ENCODE data around the gene USP31.

USP31 gene

GRCh38 chr16:23071196-23072083 lies 77.8 kb downstream of the USP31 start:
- H3K27ac ChIP-seq, result peak overlapping the region; percentile 91
- peak; percentile 77 for DNase-seq (ENCODE audit: low read depth, low spot score)

- DNase-seq (ENCODE audit: low read depth, low spot score), result no peak
- no peak overlapping the region for H3K27ac ChIP-seq
These were observed 79.4 kb downstream of the USP31 start for GRCh38 chr16:23069844-23070243.

- no peak overlapping the region for H3K27ac ChIP-seq
- no peak for DNase-seq (ENCODE audit: low read depth, low spot score)
These were observed 81.0 kb downstream of the USP31 start for GRCh38 chr16:23068079-23068736.

- no peak overlapping the region for H3K27ac ChIP-seq
- DNase-seq (ENCODE audit: low read depth, low spot score), result no peak
These were observed 82.6 kb downstream of the USP31 start for GRCh38 chr16:23066676-23067075.

DNA sequence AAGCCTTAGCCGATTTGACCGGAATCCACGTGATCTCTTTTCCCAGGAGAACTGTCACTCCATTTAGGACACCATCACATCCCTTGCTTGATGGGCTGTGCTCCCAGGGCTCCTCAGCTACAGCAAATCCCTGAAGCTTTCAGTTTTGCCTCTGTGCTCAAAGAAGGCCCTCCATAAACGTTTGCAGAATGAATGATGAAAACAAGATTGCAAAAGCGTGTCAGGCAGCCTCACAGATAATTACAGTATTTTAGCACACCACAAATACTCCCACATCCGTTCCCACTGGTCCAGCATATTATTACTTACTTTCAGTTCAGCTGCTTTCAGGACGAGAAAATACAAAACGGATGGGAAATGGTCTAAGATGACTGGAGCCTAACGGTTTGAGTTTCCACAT lies 84.6 kb downstream of the USP31 start:
- no peak overlapping the region for H3K27ac ChIP-seq
- no peak for DNase-seq (ENCODE audit: low read depth, low spot score)

GRCh38 chr16:23062524-23062923 lies 86.7 kb downstream of the USP31 start:
- no peak for DNase-seq (ENCODE audit: low read depth, low spot score)
- H3K27ac ChIP-seq, result no peak overlapping the region

DNA sequence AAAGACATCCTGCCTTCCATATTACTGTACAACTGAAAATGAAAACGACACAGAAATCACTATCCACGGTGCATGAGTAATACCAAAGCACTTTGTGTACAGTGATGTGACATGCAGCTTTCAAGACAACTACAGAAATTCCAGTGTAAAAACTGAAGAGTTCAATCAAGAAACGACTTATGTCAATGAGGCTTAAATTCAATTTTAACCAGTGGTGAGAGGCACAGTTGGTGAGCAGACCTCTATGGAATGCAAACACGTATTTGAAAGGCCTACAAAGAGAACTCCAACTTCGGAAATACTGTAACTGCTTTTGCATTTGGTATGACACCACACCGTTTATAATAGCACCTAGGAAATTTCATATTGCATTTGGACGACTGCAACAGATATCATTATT lies 87.6 kb downstream of the USP31 start:
- DNase-seq (ENCODE audit: low read depth, low spot score), result no peak
- no peak overlapping the region for H3K27ac ChIP-seq

- H3K27ac ChIP-seq, result no peak overlapping the region
- no peak for DNase-seq (ENCODE audit: low read depth, low spot score)
These were observed 88.6 kb downstream of the USP31 start for GRCh38 chr16:23060458-23061320.

DNA sequence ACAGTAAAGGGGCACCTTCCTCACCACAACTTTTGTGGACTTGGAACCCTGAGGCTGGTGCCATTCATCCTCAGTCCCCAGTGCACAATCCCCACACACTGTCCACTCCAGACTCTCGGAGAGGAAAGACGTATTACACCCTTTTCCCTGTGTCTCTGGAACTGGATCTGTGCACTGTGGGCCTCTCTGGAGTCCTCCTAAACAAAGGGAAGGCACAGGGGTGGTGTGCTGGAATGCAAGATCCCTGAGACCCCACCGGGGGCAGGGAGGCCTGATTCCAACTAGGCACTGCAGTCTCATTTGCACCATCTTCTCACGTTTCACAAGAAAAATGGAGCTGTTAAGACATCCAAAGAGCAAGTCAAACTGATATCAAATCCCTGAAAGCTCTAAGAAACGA lies 89.8 kb downstream of the USP31 start:
- H3K27ac ChIP-seq, result no peak overlapping the region
- no peak for DNase-seq (ENCODE audit: low read depth, low spot score)

- no peak overlapping the region for H3K27ac ChIP-seq
- no peak for DNase-seq (ENCODE audit: low read depth, low spot score)
These were observed 90.7 kb downstream of the USP31 start for GRCh38 chr16:23058576-23058975.

GRCh38 chr16:23057013-23057596 lies 92.1 kb downstream of the USP31 start:
- no peak overlapping the region for H3K27ac ChIP-seq
- no peak for DNase-seq (ENCODE audit: low read depth, low spot score)

DNA sequence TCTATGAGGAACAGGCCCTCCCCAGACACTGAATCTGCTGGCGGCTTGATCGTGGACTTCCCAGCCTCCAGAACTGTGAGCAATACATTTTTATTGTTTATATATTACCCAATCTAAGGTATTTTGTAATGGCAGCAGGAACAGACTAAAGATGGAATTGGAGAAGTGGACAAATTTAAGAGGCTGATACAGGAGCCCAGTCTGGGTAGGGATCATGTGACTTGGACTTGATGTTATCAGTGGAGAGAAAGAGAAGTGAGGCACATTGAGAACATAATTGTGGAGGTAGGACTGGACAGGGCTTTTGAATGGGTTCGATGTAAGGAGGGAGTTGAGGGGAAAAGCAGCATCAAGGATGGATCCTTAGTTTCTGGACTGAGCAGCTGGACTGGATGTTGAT lies 93.8 kb downstream of the USP31 start:
- H3K27ac ChIP-seq, result no peak overlapping the region
- DNase-seq (ENCODE audit: low read depth, low spot score), result no peak

DNA sequence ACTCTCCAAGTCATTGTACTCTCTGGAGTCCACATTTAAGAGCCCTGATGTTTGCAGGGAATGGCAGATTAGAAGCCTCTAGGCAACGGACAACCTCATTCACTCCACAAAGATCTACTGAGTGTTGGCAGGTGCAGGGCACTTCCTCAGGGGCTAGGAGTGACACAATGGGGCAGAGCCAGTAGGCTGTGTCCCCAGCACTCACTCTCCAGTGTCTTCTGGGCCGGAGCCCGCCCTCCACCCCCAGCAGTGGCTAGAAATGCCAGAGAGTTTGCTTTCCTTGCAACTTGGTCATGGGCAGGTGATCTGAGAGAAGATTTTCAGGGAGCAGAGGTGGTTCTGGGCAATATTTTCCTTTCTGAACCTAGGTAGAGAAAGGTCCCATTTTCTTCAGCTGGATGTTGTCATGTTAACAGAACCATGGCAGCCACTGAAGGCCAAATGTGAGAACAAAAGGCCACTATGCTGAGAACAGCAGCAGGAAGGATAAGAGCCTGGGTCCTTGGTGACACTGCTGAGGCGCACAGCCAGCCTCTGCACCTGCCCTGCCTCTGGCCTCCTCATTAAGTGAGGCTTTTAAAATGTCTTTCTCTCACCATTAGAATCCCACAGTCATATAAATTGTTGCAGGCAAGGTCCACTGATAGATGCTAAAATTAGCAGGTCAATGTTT lies 96.2 kb downstream of the USP31 start:
- no peak overlapping the region for H3K27ac ChIP-seq
- no peak for DNase-seq (ENCODE audit: low read depth, low spot score)

DNA sequence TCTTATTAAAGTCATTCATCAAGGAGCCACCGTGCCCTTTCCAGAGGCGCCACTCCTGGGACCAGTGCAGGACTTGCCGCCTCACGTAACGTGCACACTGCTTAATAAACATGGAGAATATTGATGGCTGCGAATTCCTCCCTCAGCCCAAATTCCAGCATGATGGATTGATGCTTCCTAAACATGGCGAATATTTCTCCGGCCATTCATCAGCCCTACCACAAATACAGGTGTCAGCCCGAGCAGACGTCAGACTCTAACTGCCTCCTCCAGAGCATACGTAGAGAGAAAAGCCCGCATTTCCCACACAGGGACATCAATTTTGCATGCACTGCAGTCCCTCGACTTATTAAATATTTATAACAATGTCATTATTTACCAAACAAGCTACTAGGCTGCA lies 97.0 kb downstream of the USP31 start:
- DNase-seq (ENCODE audit: low read depth, low spot score), result no peak
- H3K27ac ChIP-seq, result no peak overlapping the region

DNA sequence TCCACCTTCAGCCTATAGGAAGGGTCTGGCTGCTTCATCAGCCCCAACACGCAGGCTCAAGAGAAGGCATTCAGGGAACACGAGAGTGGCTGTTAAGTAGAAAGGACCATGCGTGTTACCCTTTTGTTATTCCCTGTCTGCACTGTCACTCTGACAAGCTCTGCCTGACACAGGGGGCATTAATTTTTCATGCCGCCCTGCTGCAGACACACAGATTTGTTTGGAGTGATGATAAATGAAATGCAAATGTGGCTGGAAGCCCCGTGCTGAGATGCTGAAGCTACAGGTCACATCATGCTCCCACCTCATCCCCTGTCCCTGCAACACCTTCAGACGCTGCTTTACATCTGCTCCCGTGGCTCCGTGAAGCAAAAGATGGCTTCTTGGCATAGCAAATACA lies 97.7 kb downstream of the USP31 start:
- no peak overlapping the region for H3K27ac ChIP-seq
- DNase-seq (ENCODE audit: low read depth, low spot score), result no peak

GRCh38 chr16:23048164-23048563 lies 101.1 kb downstream of the USP31 start:
- no peak overlapping the region for H3K27ac ChIP-seq
- DNase-seq (ENCODE audit: low read depth, low spot score), result no peak

- DNase-seq (ENCODE audit: low read depth, low spot score), result no peak
These were observed 104.2 kb downstream of the USP31 start for GRCh38 chr16:23045025-23045424.

GRCh38 chr16:23040246-23040645 lies 109.0 kb downstream of the USP31 start:
- no peak overlapping the region for H3K27ac ChIP-seq
- peak; percentile 12 for DNase-seq (ENCODE audit: low read depth, low spot score)

More at GRCh38 chr16:23045025-23045424, 104.2 kb downstream of the USP31 start:
- no peak overlapping the region for H3K27ac ChIP-seq

DNA sequence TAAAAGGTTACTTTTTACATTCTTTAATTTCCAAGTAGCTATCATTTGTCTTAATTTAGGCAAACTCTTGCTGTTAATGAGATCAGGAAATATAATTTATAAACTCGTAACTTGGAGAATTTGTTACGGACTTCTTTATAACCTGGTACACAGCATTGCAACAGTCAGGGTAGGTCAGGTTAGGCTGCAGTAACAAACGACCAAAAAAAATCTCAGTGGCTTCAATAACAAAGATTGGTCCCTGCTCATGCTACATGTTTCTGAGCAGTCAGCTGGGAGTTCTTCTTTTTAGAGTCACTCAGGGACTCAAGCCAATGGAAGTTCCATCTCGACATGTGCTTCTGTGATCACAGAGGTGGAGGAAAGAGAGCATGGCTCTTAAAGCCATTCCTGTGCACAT lies 110.1 kb downstream of the USP31 start:
- DNase-seq (ENCODE audit: low read depth, low spot score), result no peak
- H3K27ac ChIP-seq, result no peak overlapping the region

DNA sequence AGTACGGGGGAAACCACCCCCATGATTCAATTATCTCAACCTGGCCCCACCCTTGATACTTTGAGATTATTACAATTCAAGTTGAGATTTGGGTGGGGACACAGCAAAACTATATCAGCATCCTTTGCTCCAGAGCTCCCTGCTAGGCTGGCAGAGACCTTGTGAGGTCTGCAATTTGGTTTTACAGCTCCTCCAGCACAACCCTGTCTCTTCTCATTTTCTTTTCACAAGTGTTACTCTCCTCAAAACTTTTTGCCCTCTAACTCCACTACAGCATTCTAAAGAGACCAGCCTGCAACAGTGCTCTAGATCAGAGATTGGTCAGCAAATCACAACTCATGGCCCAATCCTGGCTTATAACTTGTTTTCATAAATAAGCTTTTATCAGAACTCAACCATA lies 114.0 kb downstream of the USP31 start:
- H3K27ac ChIP-seq, result no peak overlapping the region
- DNase-seq (ENCODE audit: low read depth, low spot score), result no peak
